Kidney (tissue), 14 donors: ENCODE data around the gene DPAGT1. TPM values are rescaled to one million over a fixed set of nuclear protein-coding genes. Genes with fewer than 3 reads are reported as not detected.

ENCODE experiments used
- DNase-seq, 5 donors: peaks; one replicate each; pipeline ENCODE4 v3.0.0-alpha.2; 2013 to 2020
- FAIRE-seq: peaks from 2 replicates; lab custom pipeline; 2012; peaks lifted over from hg19 to GRCh38; lab: Jason Lieb, UNC
- H3K27ac ChIP-seq, 2 donors: one replicate each; pipeline ENCODE4 v1.7.0; 2013; ENCODE audit warnings: low read depth in 2 of 2, low read length in 2 of 2, inconsistent platforms in 1 of 2
- H3K27me3 ChIP-seq: one replicate; pipeline ENCODE4 v1.7.1; 2013; ENCODE audit warnings: low read length, inconsistent platforms; ENCODE audit not compliant: control insufficient read depth, insufficient read depth
- H3K36me3 ChIP-seq, 3 donors: one replicate each; pipeline versions ENCODE4 v1.7.0 to v1.7.1; 2013; ENCODE audit warnings: low read length in 3 of 3, control low read depth in 1 of 3, inconsistent platforms in 1 of 3; ENCODE audit not compliant: insufficient read depth in 3 of 3, control insufficient read depth in 2 of 3
- H3K4me1 ChIP-seq, 3 donors: one replicate each; pipeline versions ENCODE4 v1.7.0 to v1.7.1; 2013; ENCODE audit warnings: low read length in 3 of 3, inconsistent platforms in 1 of 3, low read depth in 1 of 3; ENCODE audit not compliant: control insufficient read depth in 2 of 3, insufficient read depth in 2 of 3
- H3K4me3 ChIP-seq, 3 donors: one replicate each; pipeline versions ENCODE4 v1.7.0 to v1.8.1; 2013; ENCODE audit warnings: low read length in 3 of 3, control low read depth in 1 of 3, inconsistent platforms in 1 of 3
- H3K9ac ChIP-seq, 3 donors: one replicate each; pipeline versions ENCODE4 v1.7.0 to v1.7.1; 2013; ENCODE audit warnings: low read length in 3 of 3, control low read depth in 1 of 3, inconsistent platforms in 1 of 3
- H3K9me3 ChIP-seq, 3 donors: one replicate each; pipeline versions ENCODE4 v1.7.0 to v1.7.1; 2013; ENCODE audit warnings: low read length in 3 of 3, control low read depth in 1 of 3, inconsistent platforms in 1 of 3; ENCODE audit not compliant: control insufficient read depth in 2 of 3, insufficient read depth in 1 of 3
- CTCF ChIP-seq: IDR thresholded peaks from 3 replicates; pipeline ENCODE4 v1.5.1; 2012; ENCODE audit warnings: mild to moderate bottlenecking, moderate library complexity, borderline replicate concordance; ENCODE audit not compliant: insufficient read depth; ENCODE audit errors: extremely low read depth
- intact Hi-C: fragments of 100-400 bp; cut with DNase I; formaldehyde crosslinking; loops from one replicate; pipeline ENCODE4 v1.11.1; 2022
- polyA plus RNA-seq: library from polyadenylated mRNA; stranded (reverse); fragments of 350-450 nt; fragmentation: Illumina TruSeq; extraction: RNeasy Lipid Tissue Mini Kit (QIAGEN cat#74804); gene quantifications from one replicate; pipeline ENCODE4 v1.2.3, GENCODE V29; 2014; ENCODE audit warnings: low read depth, low replicate concordance; ENCODE audit not compliant: insufficient read depth
- total RNA-seq: library from RNA; stranded (reverse); fragmentation: NEBNext Ultra II Directional; extraction: Animal tissue kit (Norgen Biotek cat#: 25700); gene quantifications from one replicate; pipeline ENCODE4 v1.2.1, GENCODE V29; 2021
- donor health status: control.
- donor health status: control.
- donor health status: control.
- donor health status: control.
- donor health status: control.
- donor health status: DM: yes; HTN: yes; CAD: no.
- donor health status: Normal renal cell carcinoma (clear cell type).

Gene DPAGT1
- total and polyA plus RNA-seq, 2 donors from 2014 or later, result 34.8 to 41.0 TPM

GRCh38 chr11:119121811-119122124 lies 20.1 kb upstream of the DPAGT1 start:
- Histone ChIP-seq H3K36me3 (peaks cover 2 to 7% (median 2%) of the 10 kb centered on the region in 3 donors), H3K9ac (peak overlapping the region; percentile 53 to 69 (median 66)), H3K4me3 (peak overlapping the region; percentile 84 to 98 (median 96)), H3K4me1 (peaks cover 2 to 16% (median 11%) of the 10 kb centered on the region in 3 donors), H3K9me3 (no peaks in the 10 kb centered on the region), H3K27ac (peak overlapping the region; percentile 15 to 72), H3K27me3 (no peaks in the 10 kb centered on the region)
- intact Hi-C loops, result no loop called here
- FAIRE-seq (no peak), DNase-seq (no peak)
- TF ChIP-seq CTCF, result no peak

DNA sequence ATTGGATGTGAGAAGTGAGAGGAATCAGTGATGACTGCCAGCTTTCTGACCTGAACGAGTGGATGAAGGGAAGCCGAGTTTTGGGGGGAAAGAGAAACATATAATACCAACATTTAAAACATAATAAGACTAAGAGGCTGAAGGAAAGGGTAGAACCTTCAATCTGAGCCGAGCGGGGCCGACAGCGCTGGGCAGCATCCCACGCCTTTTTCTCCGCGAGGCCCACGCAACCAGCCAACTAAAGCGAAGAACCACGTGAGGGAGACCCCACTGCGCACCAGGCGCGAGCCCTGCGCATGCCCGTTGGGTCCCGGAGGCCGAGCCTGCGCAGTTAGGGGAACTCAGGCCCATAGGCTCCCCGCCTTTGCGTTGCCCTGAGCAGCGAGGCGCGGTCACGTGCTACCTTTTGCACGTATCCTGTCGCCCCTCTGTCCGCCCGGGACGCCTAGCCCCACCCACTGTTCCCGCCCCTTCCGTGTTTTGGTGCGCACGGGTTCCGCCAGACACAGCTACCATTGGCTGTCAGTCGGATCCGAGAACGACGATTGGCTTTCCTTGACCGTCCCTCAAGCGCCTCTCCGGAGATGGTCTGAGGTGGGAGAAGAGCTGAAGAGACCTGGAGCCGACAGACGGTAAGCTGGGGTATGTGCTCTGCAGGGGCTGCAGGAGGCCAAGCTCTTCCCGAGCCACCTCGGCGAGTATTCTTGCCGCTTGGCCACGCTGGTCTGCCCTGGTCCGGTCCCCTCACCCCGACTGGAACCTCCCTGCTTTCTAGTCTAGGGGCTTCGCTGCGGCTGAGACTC lies 19.6 kb upstream of the DPAGT1 start, which contains the start of gene HINFP:
TSS of gene HINFP (plus strand) at position 573 of the 803 bp plus-strand sequence. CDS start 5,365 bp downstream, outside the sequence.
- Histone ChIP-seq H3K36me3 (peaks cover 2 to 7% (median 2%) of the 10 kb centered on the region in 3 donors), H3K9me3 (no peaks in the 10 kb centered on the region), H3K27ac (peak within 1 kb of the TSS; percentile 72 to 77), H3K27me3 (no peaks in the 10 kb centered on the region), H3K9ac (peak within 1 kb of the TSS; percentile 69 to 97 (median 88)), H3K4me3 (peak within 1 kb of the TSS; percentile 84 to 98 (median 96)), H3K4me1 (peaks cover 2 to 15% (median 11%) of the 10 kb centered on the region in 3 donors)
- intact Hi-C loops, result no loop called here
- no peak for TF ChIP-seq CTCF
- FAIRE-seq (peak; percentile 87), DNase-seq (peak; percentile 99 to 100 (median 100))

DNA sequence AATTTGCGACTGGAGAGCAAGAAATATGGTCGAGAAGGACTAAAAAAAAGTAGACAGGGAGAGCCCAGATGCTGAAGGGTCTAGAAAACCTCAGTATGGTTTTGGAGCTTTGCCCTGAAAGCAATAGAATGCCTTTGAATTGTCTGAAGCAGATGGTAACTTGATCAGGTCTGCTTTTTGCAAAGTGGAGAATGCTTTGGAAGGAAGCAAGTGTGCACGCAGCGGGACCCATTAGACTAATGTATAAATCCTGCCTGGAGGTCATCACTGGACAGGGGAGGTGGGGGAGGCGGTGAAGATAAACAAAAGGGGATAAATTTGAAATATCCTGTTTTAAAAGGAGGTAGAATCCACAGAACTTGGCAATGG lies 19.0 kb upstream of the DPAGT1 start:
- Histone ChIP-seq H3K9ac (peak overlapping the region; percentile 58 to 97 (median 88)), H3K27ac (peak overlapping the region in 1 of 2 donors; percentile 65), H3K27me3 (no peaks in the 10 kb centered on the region), H3K4me1 (peaks cover 2 to 15% (median 11%) of the 10 kb centered on the region in 3 donors), H3K4me3 (peak overlapping the region; percentile 77 to 96 (median 86)), H3K9me3 (no peaks in the 10 kb centered on the region), H3K36me3 (peaks cover 1 to 7% (median 2%) of the 10 kb centered on the region in 3 donors)
- DNase-seq (peak in 4 of 5 donors; percentile 79 to 92 (median 84)), FAIRE-seq (no peak)
- intact Hi-C loops, result no loop called here
- no peak for TF ChIP-seq CTCF
